GM23248 (cell line): Measurements from ENCODE around the gene PADI3.

Source experiments
- EZH2 ChIP-seq: fragments of 200-600 bp; sonication (generic); IDR thresholded peaks from 2 replicates; pipeline ENCODE4 v1.6.1; 2018; ENCODE audit warnings: antibody characterized with exemption, mild to moderate bottlenecking; ENCODE audit not compliant: insufficient read depth, poor library complexity, severe bottlenecking
- EZH2phosphoT487 ChIP-seq: fragments of 200-600 bp; sonication (generic); IDR thresholded peaks from 2 replicates; pipeline ENCODE4 v1.6.1; 2018; ENCODE audit warnings: antibody characterized with exemption, moderate library complexity, mild to moderate bottlenecking, low read depth; ENCODE audit not compliant: insufficient read depth

GRCh38 chr1:17330856-17331255 is 82.0 kb downstream of the PADI3 start:
- TF ChIP-seq EZH2 (no peak), EZH2phosphoT487 (no peak)
